Right atrium auricular region (tissue), 2 donors: ENCODE measurements around the gene KRTAP4-11. TPM values are rescaled to one million over a fixed set of nuclear protein-coding genes. Genes with fewer than 3 reads are reported as not detected.
"Not testable (repeated sequence)": the region's sequence is repeated elsewhere in the genome, so short reads cannot be mapped to it uniquely, and the experiment has no call there.

Experiments
- DNase-seq: peaks from one replicate; pipeline ENCODE4 v3.0.0-alpha.2; 2019; ENCODE audit warnings: low spot score
- H3K27ac ChIP-seq, 2 donors: fragments of 200-600 bp; sonication (generic); 1 replicate in 1 of 2; 2 replicates in 1 of 2; pipeline ENCODE4 v1.5.1; 2016 to 2019
- H3K27me3 ChIP-seq, 2 donors: fragments of 200-600 bp; sonication (generic); one replicate each; pipeline versions ENCODE4 v1.5.1 to v1.6.0; 2017 to 2019
- H3K36me3 ChIP-seq: fragments of 200-600 bp; sonication (generic); one replicate; pipeline ENCODE4 v1.5.1; 2016
- H3K4me1 ChIP-seq, 2 donors: fragments of 200-600 bp; sonication (generic); one replicate each; pipeline versions ENCODE4 v1.5.1 to v1.6.0; 2017 to 2019
- H3K4me3 ChIP-seq, 2 donors: fragments of 200-600 bp; sonication (generic); 1 replicate in 1 of 2; 2 replicates in 1 of 2; pipeline ENCODE4 v1.5.1; 2017 to 2019; ENCODE audit warnings: mild to moderate bottlenecking in 1 of 2, moderate library complexity in 1 of 2
- H3K9me3 ChIP-seq, 2 donors: fragments of 200-600 bp; sonication (generic); one replicate each; pipeline ENCODE4 v1.5.1; 2019
- total RNA-seq, 2 donors: library from RNA; depleted of rRNA; stranded (reverse); fragments of >200 nt; gene quantifications; one replicate each; pipeline ENCODE4 v1.1.0, GENCODE V29; 2016
- TF ChIP-seq, protein P1 (sequence below), 2 donors: fragments of 200-600 bp; sonication (generic); IDR thresholded peaks; one replicate each; pipeline ENCODE4 v1.5.1; 2019; ENCODE audit warnings: antibody characterized with exemption in 2 of 2

The KRTAP4-11 gene
- total RNA-seq, 2 donors from 2014 or later: not detected

DNA sequence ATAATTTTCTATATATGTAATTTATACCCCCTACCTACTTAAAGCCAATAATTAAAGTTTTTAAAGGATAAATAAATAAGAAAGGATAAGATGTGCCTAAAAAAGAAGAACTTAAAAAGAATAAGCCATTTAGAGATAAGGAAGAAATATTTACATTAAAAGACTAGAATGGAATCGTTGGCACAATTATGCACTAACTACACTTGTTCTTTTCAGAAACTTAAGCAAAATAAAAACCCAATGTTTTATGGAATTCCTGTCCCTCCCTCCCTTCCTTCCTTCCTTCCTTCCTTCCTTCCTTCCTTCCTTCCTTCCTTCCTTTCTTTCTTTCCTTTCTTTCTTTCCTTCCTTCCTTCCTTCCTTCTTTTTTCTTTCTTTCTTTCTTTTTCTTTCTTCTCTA is 26.7 kb upstream of the KRTAP4-11 start:
- Histone ChIP-seq H3K36me3 (no peaks in the 10 kb centered on the region), H3K27me3 (no peaks in the 10 kb centered on the region), H3K27ac (no peak overlapping the region), H3K4me1 (no peaks in the 10 kb centered on the region), H3K9me3 (peaks cover 0 to 13% of the 10 kb centered on the region in 2 donors), H3K4me3 (no peak overlapping the region)
- TF ChIP-seq, protein P1, sequence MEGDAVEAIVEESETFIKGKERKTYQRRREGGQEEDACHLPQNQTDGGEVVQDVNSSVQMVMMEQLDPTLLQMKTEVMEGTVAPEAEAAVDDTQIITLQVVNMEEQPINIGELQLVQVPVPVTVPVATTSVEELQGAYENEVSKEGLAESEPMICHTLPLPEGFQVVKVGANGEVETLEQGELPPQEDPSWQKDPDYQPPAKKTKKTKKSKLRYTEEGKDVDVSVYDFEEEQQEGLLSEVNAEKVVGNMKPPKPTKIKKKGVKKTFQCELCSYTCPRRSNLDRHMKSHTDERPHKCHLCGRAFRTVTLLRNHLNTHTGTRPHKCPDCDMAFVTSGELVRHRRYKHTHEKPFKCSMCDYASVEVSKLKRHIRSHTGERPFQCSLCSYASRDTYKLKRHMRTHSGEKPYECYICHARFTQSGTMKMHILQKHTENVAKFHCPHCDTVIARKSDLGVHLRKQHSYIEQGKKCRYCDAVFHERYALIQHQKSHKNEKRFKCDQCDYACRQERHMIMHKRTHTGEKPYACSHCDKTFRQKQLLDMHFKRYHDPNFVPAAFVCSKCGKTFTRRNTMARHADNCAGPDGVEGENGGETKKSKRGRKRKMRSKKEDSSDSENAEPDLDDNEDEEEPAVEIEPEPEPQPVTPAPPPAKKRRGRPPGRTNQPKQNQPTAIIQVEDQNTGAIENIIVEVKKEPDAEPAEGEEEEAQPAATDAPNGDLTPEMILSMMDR (IDR thresholded peaks at IDR 0.05): no peak
- DNase-seq: no peak

DNA sequence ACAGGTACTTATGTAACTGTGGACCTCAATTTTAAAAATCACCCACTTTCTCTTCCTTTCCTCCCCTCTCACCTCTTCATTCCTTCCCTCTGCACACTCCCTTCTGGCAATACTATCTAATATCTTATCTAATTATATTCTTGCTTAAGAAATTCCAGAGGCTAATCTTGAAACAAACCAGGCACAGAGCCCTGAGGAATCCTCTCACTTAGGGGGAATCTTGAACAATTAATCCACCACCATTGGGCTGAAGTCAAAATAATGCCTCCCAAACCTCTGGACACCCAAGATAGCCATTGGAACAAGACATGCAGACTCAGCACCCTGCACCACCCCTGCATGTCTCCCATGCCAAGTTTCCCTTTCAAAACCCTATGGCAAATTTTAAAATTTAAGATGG is 23.2 kb upstream of the KRTAP4-11 start:
- H3K27me3 ChIP-seq: no peaks in the 10 kb centered on the region
- no peak overlapping the region for H3K4me3 ChIP-seq
- DNase-seq: no peak
- H3K4me1 ChIP-seq: no peaks in the 10 kb centered on the region
- H3K27ac ChIP-seq: no peak overlapping the region
- TF ChIP-seq, protein P1 (IDR thresholded peaks at IDR 0.05): no peak
- peaks cover 0 to 13% of the 10 kb centered on the region in 2 donors for H3K9me3 ChIP-seq
- no peaks in the 10 kb centered on the region for H3K36me3 ChIP-seq

DNA sequence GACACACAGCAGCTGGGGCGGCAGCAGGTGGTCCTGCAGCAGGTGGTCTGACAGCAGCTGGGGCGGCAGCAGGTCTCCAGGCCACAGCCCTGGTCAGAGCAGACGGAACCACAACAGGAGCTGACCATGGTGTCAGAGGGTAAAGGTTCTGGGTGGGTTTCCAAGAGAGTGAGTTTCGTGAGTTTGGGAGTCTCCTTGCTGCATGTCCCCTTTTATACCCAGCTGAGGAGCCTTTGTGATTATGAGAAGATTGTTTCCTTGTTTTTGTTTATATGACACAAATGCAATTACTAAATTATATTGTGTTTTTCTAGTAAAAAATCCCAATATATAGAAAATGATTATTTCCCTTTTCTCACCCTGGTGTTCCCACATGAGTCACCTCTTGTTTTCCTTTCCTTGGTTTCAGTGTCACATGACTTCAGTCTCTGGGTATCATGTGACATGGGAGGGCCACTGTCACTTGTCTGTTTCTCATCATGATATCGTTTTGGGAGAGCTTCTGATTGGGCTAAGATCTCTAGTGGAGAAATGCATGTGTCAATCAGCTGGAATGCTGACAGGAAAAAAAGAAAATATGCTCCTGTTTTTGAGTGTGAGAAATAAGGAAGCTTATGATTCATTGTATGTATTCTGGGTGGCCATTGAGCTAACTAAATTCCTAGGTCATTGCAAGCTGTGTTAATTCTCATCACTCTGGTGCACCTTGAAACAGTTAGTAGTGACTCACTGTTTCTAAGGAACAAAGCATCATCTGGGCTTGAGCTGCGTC is 22.4 kb upstream of the KRTAP4-11 start, which contains the start of gene KRTAP4-6:
Gene KRTAP4-6 (minus strand): TSS at position 185 of the 772 bp plus-strand sequence. CDS start 57 bp downstream, at position 128.
- TF ChIP-seq, protein P1 (IDR thresholded peaks at IDR 0.05): no peak
- H3K27me3 ChIP-seq: no peaks in the 10 kb centered on the region

DNA sequence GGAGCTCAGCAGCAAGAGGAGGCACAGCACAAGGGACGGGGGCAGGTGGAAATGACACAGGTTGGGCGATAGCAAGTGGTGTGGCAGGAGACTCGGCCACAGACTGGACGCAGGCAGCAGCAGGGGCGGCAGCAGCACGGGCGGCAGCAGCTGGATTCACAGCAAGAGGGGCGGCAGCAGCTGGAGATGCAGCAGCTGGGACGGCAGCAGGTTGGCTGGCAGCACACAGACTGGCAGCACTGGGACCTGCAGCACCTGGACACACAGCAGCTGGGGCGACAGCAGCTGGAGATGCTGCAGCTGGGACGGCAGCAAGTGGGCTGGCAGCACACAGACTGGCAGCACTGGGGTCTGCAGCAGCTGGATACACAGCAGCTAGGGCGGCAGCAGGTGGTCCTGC is 21.7 kb upstream of the KRTAP4-11 start:
- not testable (repeated sequence) for H3K4me3 ChIP-seq, H3K27me3 ChIP-seq, H3K4me1 ChIP-seq, H3K36me3 ChIP-seq, DNase-seq, H3K27ac ChIP-seq
- peaks cover 0 to 13% of the 10 kb centered on the region in 2 donors for H3K9me3 ChIP-seq

More for the DNA sequence above, 22.4 kb upstream of the KRTAP4-11 start, which contains the start of gene KRTAP4-6:
- no peak for DNase-seq
- H3K4me3 ChIP-seq: no peak within 1 kb of the TSS
- no peak within 1 kb of the TSS for H3K27ac ChIP-seq
- H3K9me3 ChIP-seq: peaks cover 0 to 13% of the 10 kb centered on the region in 2 donors
- no peaks in the 10 kb centered on the region for H3K4me1 ChIP-seq
- H3K36me3 ChIP-seq: no peaks in the 10 kb centered on the region

DNA sequence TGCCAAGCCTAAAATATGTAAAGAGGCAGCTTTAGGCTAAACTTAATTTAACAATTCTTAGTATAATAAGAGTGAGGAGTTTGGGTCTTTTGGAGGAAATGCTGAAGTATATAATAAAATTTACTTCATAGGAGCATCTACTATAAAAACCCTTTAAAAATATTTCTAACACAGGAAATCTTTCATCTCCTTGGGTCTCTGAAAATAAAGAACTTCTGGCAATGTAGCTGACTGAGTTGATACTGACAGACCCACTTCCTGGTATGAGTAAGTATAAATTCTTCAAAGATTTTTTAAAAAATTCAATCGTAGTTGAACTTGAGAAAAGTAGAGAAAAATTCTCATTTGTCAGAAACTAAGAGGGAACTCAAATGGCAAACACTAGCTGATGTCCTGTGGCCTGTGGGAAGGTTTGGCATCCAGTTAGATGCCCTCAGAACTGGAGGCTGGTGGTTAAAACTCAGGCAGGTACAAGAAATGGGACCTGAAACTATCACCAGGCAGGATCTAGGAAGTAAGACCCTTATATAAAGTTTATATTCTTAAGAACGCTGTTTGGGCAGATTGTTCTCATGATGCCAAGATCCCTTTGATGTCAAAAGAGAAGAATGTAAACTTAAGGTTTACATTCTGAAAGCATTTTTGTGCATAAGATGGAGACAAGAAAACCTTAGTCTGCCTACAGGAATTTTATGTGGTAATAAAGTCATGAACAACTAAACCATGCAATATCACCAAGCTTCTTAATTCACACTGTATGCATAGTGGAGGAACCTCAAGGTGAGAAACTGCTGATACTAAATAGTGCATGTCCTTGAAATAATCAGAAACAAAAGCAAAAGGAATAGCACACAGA is 15.9 kb upstream of the KRTAP4-11 start:
- H3K9me3 ChIP-seq: no peaks in the 10 kb centered on the region
- no peak overlapping the region for H3K27ac ChIP-seq
- H3K4me3 ChIP-seq: no peak overlapping the region
- DNase-seq: no peak
- no peaks in the 10 kb centered on the region for H3K27me3 ChIP-seq
- TF ChIP-seq, protein P1 (IDR thresholded peaks at IDR 0.05): no peak
- H3K36me3 ChIP-seq: no peaks in the 10 kb centered on the region
- H3K4me1 ChIP-seq: no peaks in the 10 kb centered on the region

DNA sequence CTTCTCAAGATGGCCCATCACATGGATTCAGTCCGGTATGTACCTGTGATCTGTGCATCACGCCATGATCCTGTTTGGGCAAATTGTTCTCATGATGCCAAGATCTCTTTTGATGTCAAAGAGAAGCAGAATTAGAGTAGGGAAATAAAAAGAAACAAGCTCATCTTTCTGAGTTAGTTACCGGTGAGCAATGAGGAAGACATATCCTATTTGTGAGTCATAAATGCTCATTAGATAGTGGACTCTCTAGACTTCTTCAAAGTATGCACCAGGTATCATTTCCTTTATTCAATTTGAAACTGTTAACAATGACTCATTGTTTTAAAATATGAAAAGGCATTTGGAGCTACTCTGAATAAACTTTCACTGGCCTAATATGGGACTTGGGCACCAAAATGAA is 13.8 kb upstream of the KRTAP4-11 start:
- Histone ChIP-seq H3K4me1 (no peaks in the 10 kb centered on the region), H3K27me3 (no peaks in the 10 kb centered on the region), H3K27ac (no peak overlapping the region), H3K4me3 (no peak overlapping the region), H3K9me3 (no peaks in the 10 kb centered on the region), H3K36me3 (no peaks in the 10 kb centered on the region)
- DNase-seq: no peak
- TF ChIP-seq, protein P1 (IDR thresholded peaks at IDR 0.05): no peak
